ENCODE results near the gene SHCBP1. TPM values are rescaled to one million over a fixed set of nuclear protein-coding genes. Genes with fewer than 3 reads are reported as not detected.

Gene SHCBP1
- polyA plus RNA-seq (2012; ENCODE audit: insufficient read depth, insufficient read length, low read depth) = 4.4 TPM

GRCh38 chr16:46621006-46621933, at the start of gene SHCBP1:
TSS of gene SHCBP1 (minus strand) at chr16:46621379. CDS start at chr16:46621359, 20 bp downstream.
- no peak for TF ChIP-seq CTCF (IDR thresholded peaks at IDR 0.05; ENCODE audit: low read depth, low read length)
- no peaks in the 10 kb centered on the region for H3K9me3 ChIP-seq
- DNase-seq = peak; percentile 94
- H3K36me3 ChIP-seq = peaks cover 11% of the 10 kb centered on the region
- no peaks in the 10 kb centered on the region for H3K27me3 ChIP-seq
- H3K4me1 ChIP-seq = no peaks in the 10 kb centered on the region; the same call in 1 of the 2 replicates
- peak within 1 kb of the TSS; percentile 95 for H3K4me3 ChIP-seq (ENCODE audit: low read depth, low read length)

GRCh38 chr16:46662123-46662522, 40.9 kb upstream of the SHCBP1 start:
- no peaks in the 10 kb centered on the region for H3K27me3 ChIP-seq

GRCh38 chr16:46658925-46659324, 37.7 kb upstream of the SHCBP1 start:
- H3K4me3 ChIP-seq (ENCODE audit: low read depth, low read length) = no peak overlapping the region
- DNase-seq = no peak

More at GRCh38 chr16:46662123-46662522, 40.9 kb upstream of the SHCBP1 start:
- H3K36me3 ChIP-seq = peaks cover 23% of the 10 kb centered on the region
- no peak for DNase-seq
- no peaks in the 10 kb centered on the region for H3K9me3 ChIP-seq
- H3K4me3 ChIP-seq (ENCODE audit: low read depth, low read length) = no peak overlapping the region
- H3K4me1 ChIP-seq = no peaks in the 10 kb centered on the region
- no peak for TF ChIP-seq CTCF (IDR thresholded peaks at IDR 0.05; ENCODE audit: low read depth, low read length)

GRCh38 chr16:46651305-46651704, 30.1 kb upstream of the SHCBP1 start:
- Histone ChIP-seq H3K4me1 (no peaks in the 10 kb centered on the region), H3K9me3 (no peaks in the 10 kb centered on the region), H3K4me3 (ENCODE audit: low read depth, low read length) (no peak overlapping the region), H3K27me3 (no peaks in the 10 kb centered on the region), H3K36me3 (no peaks in the 10 kb centered on the region)
- no peak for DNase-seq
- TF ChIP-seq CTCF (IDR thresholded peaks at IDR 0.05; ENCODE audit: low read depth, low read length) = no peak

More at GRCh38 chr16:46658925-46659324, 37.7 kb upstream of the SHCBP1 start:
- Histone ChIP-seq H3K27me3 (no peaks in the 10 kb centered on the region), H3K4me1 (no peaks in the 10 kb centered on the region), H3K36me3 (peaks cover 16% of the 10 kb centered on the region), H3K9me3 (no peaks in the 10 kb centered on the region)
- TF ChIP-seq CTCF (IDR thresholded peaks at IDR 0.05; ENCODE audit: low read depth, low read length) = no peak

GRCh38 chr16:46650254-46650623, 29.1 kb upstream of the SHCBP1 start:
- Histone ChIP-seq H3K4me3 (ENCODE audit: low read depth, low read length) (no peak overlapping the region), H3K9me3 (no peaks in the 10 kb centered on the region), H3K4me1 (no peaks in the 10 kb centered on the region), H3K27me3 (no peaks in the 10 kb centered on the region), H3K36me3 (no peaks in the 10 kb centered on the region)
- no peak for DNase-seq
- no peak for TF ChIP-seq CTCF (IDR thresholded peaks at IDR 0.05; ENCODE audit: low read depth, low read length)

Data from BE2C (cell line).